AG04449 (cell line): ENCODE results near the gene NDUFA12.

Source experiments
- CTCF ChIA-PET: fragments of 350-600 bp; formaldehyde crosslinking; extraction: SDS; loops from one replicate; lab custom pipeline; 2021; ENCODE audit warnings: antibody characterized with exemption; lab: Yijun Ruan, JAX
- POLR2A ChIA-PET: fragments of 400-600, 350-600 bp; formaldehyde crosslinking; extraction: SDS; loops from one replicate; lab custom pipeline; 2020; ENCODE audit warnings: antibody characterized with exemption, inconsistent platforms; lab: Yijun Ruan, JAX
- DNase-seq: peaks from one replicate; pipeline ENCODE4 v3.0.0-alpha.2; 2010; ENCODE audit warnings: low read depth, low spot score
- H3K4me3 ChIP-seq: 2 replicates; pipeline ENCODE4 v1.5.1; 2011; ENCODE audit warnings: low read depth, mild to moderate bottlenecking, control low read depth, low read length
- CTCF ChIP-seq: IDR thresholded peaks from one replicate; pipeline ENCODE4 v1.5.1; 2011; ENCODE audit warnings: mild to moderate bottlenecking, moderate library complexity, low read length, control low read depth, inconsistent platforms; ENCODE audit not compliant: insufficient read depth; ENCODE audit errors: missing control alignments

NDUFA12 gene

GRCh38 chr12:94942663-94943062 lies 60.8 kb downstream of the NDUFA12 start:
- DNase-seq: no peak
- POLR2A ChIA-PET: no interaction called here
- H3K4me3 ChIP-seq: no peak overlapping the region
- CTCF ChIA-PET: no interaction called here
- no peak for TF ChIP-seq CTCF

- CTCF ChIA-PET: no interaction called here
- no peak for TF ChIP-seq CTCF
- no peak overlapping the region for H3K4me3 ChIP-seq
- POLR2A ChIA-PET: interaction anchor here (0.6 to 1.0 kb wide), 3 partner anchors 31 to 147 kb away, joined by 3 to 6 read pairs (median 4); no protein-coding TSS in a partner anchor
- peak; percentile 59 for DNase-seq
These were observed 62.0 kb downstream of the NDUFA12 start for GRCh38 chr12:94941440-94941862.

- CTCF ChIA-PET: interaction anchor here (1.6 kb wide), 1 partner anchor 29 kb away, joined by 3 read pairs; no protein-coding TSS in a partner anchor
- no peak for DNase-seq
- H3K4me3 ChIP-seq: no peak overlapping the region
- POLR2A ChIA-PET: interaction anchor here (0.6 to 1.0 kb wide), 3 partner anchors 32 to 146 kb away, joined by 3 to 6 read pairs (median 4); no protein-coding TSS in a partner anchor
- no peak for TF ChIP-seq CTCF
These were observed 62.7 kb downstream of the NDUFA12 start for GRCh38 chr12:94940771-94941170.

GRCh38 chr12:94938583-94938982 lies 64.9 kb downstream of the NDUFA12 start:
- ChIA-PET POLR2A (interaction anchor here (0.7 kb wide), 1 partner anchor 700 kb away, joined by 3 read pairs; no protein-coding TSS in a partner anchor), CTCF (no interaction called here)
- DNase-seq: no peak
- H3K4me3 ChIP-seq: no peak overlapping the region
- no peak for TF ChIP-seq CTCF

- ChIA-PET CTCF (no interaction called here), POLR2A (no interaction called here)
- no peak overlapping the region for H3K4me3 ChIP-seq
- no peak for TF ChIP-seq CTCF
- no peak for DNase-seq
These were observed 72.7 kb downstream of the NDUFA12 start for GRCh38 chr12:94930772-94931171.

- no peak for DNase-seq
- ChIA-PET POLR2A (no interaction called here), CTCF (no interaction called here)
- no peak for TF ChIP-seq CTCF
- no peak overlapping the region for H3K4me3 ChIP-seq
These were observed 73.3 kb downstream of the NDUFA12 start for GRCh38 chr12:94930216-94930654.
